MCF 10A (cell line): ENCODE data around the gene FMOD. TPM values are rescaled to one million over a fixed set of nuclear protein-coding genes. Genes with fewer than 3 reads are reported as not detected.

Experiments
- BruUV-seq: library from RNA; stranded (reverse); fragments of 400-500 nt; replicated peaks from 2 replicates; lab custom pipeline; 2021; lab: Mats Ljungman, UMichigan
- CTCF ChIA-PET: fragments of 300-600 bp; sonication (Branson Sonifier 250); formaldehyde crosslinking; extraction: SDS; loops from one replicate; lab custom pipeline; 2021; ENCODE audit warnings: antibody characterized with exemption, inconsistent platforms; lab: Yijun Ruan, JAX
- POLR2A ChIA-PET: fragments of 300-600, 350-650 bp; sonication (Branson Sonifier 250); formaldehyde crosslinking; extraction: SDS; loops from one replicate; lab custom pipeline; 2020; ENCODE audit warnings: antibody characterized with exemption, inconsistent platforms; lab: Yijun Ruan, JAX
- DNase-seq: peaks from one replicate; pipeline ENCODE4 v3.0.0-alpha.2; 2018; ENCODE audit not compliant: unreplicated experiment
- H3K27ac Mint-ChIP-seq: one replicate; pipeline ENCODE4 v1.8.0; 2022; ENCODE audit warnings: mild to moderate bottlenecking, low read depth, mixed read lengths; ENCODE audit not compliant: unreplicated experiment
- H3K27me3 Mint-ChIP-seq: one replicate; pipeline ENCODE4 v1.8.0; 2022; ENCODE audit warnings: mixed read lengths; ENCODE audit not compliant: insufficient read depth, unreplicated experiment
- H3K36me3 Mint-ChIP-seq: one replicate; pipeline ENCODE4 v1.8.0; 2022; ENCODE audit warnings: mild to moderate bottlenecking, moderate library complexity, mixed read lengths; ENCODE audit not compliant: insufficient read depth, unreplicated experiment
- H3K4me1 Mint-ChIP-seq: one replicate; pipeline ENCODE4 v1.8.0; 2022; ENCODE audit warnings: mixed read lengths; ENCODE audit not compliant: insufficient read depth, unreplicated experiment
- H3K4me3 Mint-ChIP-seq: one replicate; pipeline ENCODE4 v1.8.0; 2022; ENCODE audit warnings: mild to moderate bottlenecking, moderate library complexity, mixed read lengths; ENCODE audit not compliant: unreplicated experiment
- H3K9me3 Mint-ChIP-seq: one replicate; pipeline ENCODE4 v1.8.0; 2022; ENCODE audit warnings: mixed read lengths; ENCODE audit not compliant: unreplicated experiment
- CTCF ChIP-seq: fragments of 200-600 bp; IDR thresholded peaks from one replicate; pipeline ENCODE4 v1.8.0; 2022; ENCODE audit warnings: antibody characterized with exemption, mild to moderate bottlenecking; ENCODE audit not compliant: unreplicated experiment
- intact Hi-C: fragments of 100-400 bp; cut with micrococcal nuclease; formaldehyde crosslinking; loops from 2 replicates; pipeline ENCODE4 v1.14.1; 2022
- total RNA-seq: library from RNA; stranded (reverse); gene quantifications from 2 replicates; pipeline ENCODE4 v1.2.3, GENCODE V29; 2022

FMOD gene
- total RNA-seq, 1 experiment from 2014 or later: not detected

GRCh38 chr1:203307641-203308126, 43.2 kb downstream of the FMOD start:
- intact Hi-C loops: loop anchor here (2.0 kb wide), 1 partner anchor 19 kb away; no protein-coding TSS in a partner anchor
- POLR2A ChIA-PET: interaction anchor here (0.6 to 10.5 kb wide), 14 partner anchors 7 to 489 kb away, joined by 3 to 238 read pairs (median 18); partner anchors contain the start of genes ATP2B4 and TMEM183A
- peaks cover 48% of the 10 kb centered on the region for H3K4me1 Mint-ChIP-seq
- no peaks in the 10 kb centered on the region for H3K27me3 Mint-ChIP-seq
- H3K4me3 Mint-ChIP-seq: peak overlapping the region; percentile 71
- no TSS peak for BruUV-seq
- peak overlapping the region; percentile 29 for H3K27ac Mint-ChIP-seq
- peaks cover 55% of the 10 kb centered on the region for H3K36me3 Mint-ChIP-seq
- H3K9me3 Mint-ChIP-seq: no peaks in the 10 kb centered on the region
- no peak for TF ChIP-seq CTCF
- CTCF ChIA-PET: interaction anchor here (0.6 to 10.1 kb wide), 20 partner anchors 9 to 497 kb away, joined by 3 to 195 read pairs (median 6); partner anchors contain the start of gene PCAT6
- no peak for DNase-seq

GRCh38 chr1:203306965-203307541, 43.9 kb downstream of the FMOD start:
- H3K27ac Mint-ChIP-seq: peak overlapping the region; percentile 29
- no TSS peak for BruUV-seq
- no peak for TF ChIP-seq CTCF
- peak overlapping the region; percentile 71 for H3K4me3 Mint-ChIP-seq
- peaks cover 48% of the 10 kb centered on the region for H3K4me1 Mint-ChIP-seq
- no peak for DNase-seq
- ChIA-PET CTCF (interaction anchor here (0.6 to 10.1 kb wide), 27 partner anchors 10 to 787 kb away, joined by 3 to 195 read pairs (median 7); partner anchors contain the start of gene PCAT6), POLR2A (interaction anchor here (0.6 to 10.5 kb wide), 29 partner anchors 8 to 1001 kb away, joined by 3 to 238 read pairs (median 5); partner anchors contain the start of genes ATP2B4, RABIF and TMEM183A)
- H3K9me3 Mint-ChIP-seq: no peaks in the 10 kb centered on the region
- H3K36me3 Mint-ChIP-seq: peaks cover 55% of the 10 kb centered on the region
- intact Hi-C loops: loop anchor here (1.0 to 2.0 kb wide), 3 partner anchors 20 to 34 kb away; no protein-coding TSS in a partner anchor
- H3K27me3 Mint-ChIP-seq: no peaks in the 10 kb centered on the region

- Mint-ChIP-seq H3K27me3 (no peaks in the 10 kb centered on the region), H3K27ac (peak overlapping the region; percentile 6), H3K36me3 (peaks cover 55% of the 10 kb centered on the region), H3K9me3 (no peaks in the 10 kb centered on the region), H3K4me3 (peak overlapping the region; percentile 71), H3K4me1 (peaks cover 48% of the 10 kb centered on the region)
- ChIA-PET POLR2A (interaction anchor here (0.6 to 10.5 kb wide), 41 partner anchors 8 to 1002 kb away, joined by 3 to 238 read pairs (median 4); partner anchors contain the start of genes ATP2B4, OPTC, RABIF and TMEM183A), CTCF (interaction anchor here (0.6 to 10.1 kb wide), 33 partner anchors 10 to 1813 kb away, joined by 3 to 195 read pairs (median 6); partner anchors contain the start of gene PCAT6)
- no peak for TF ChIP-seq CTCF
- TSS peak; percentile 53 for BruUV-seq
- intact Hi-C loops: loop anchor here (1.0 to 2.0 kb wide), 3 partner anchors 20 to 33 kb away; no protein-coding TSS in a partner anchor
- peak; percentile 100 for DNase-seq
These were observed 44.6 kb downstream of the FMOD start for GRCh38 chr1:203306089-203306964.
